Activated naive CD4-positive, alpha-beta T cell (primary cell): ENCODE data around the gene KCNK16.
A peak's percentile ranks its signal among the peaks of the same experiment; 100 is the strongest.

Source experiments
- DNase-seq, 4 experiments: peaks; one replicate each; lab custom pipeline; 2025; lab: John Stamatoyannopoulos, UW

Gene KCNK16

GRCh38 chr6:39322306-39322850, at the start of gene KCNK16:
KCNK16 (minus strand) TSS chr6:39322702; CDS start chr6:39322540, 162 bp downstream.
- no peak for DNase-seq

GRCh38 chr6:39370390-39370789, 47.9 kb upstream of the KCNK16 start:
- DNase-seq, result no peak

DNA sequence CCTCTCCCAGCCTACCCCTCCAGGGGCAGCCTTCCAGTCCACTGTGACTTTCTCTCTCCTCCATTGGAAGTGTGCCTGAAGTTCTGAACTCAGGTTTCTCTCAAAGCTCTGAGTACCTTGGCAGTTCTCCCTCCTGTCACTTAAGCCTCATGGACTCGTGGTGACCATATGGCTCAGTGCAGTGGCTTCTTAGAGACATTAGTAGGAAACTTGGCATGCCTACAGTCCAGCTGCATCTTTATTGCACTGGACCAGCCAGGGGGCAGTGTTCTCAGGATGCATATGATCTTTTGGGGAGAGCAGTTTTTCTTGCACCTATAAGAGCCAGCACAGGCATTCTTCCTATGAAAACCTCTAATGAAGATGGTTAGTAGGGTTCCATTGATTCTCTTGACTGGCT, 47.5 kb upstream of the KCNK16 start:
- no peak for DNase-seq

GRCh38 chr6:39367700-39368099, 45.2 kb upstream of the KCNK16 start:
- DNase-seq, result no peak

GRCh38 chr6:39366931-39367618, 44.6 kb upstream of the KCNK16 start:
- no peak for DNase-seq

- DNase-seq, result no peak
These were observed 43.0 kb upstream of the KCNK16 start for GRCh38 chr6:39365281-39366074.

GRCh38 chr6:39363280-39363679, 40.8 kb upstream of the KCNK16 start:
- no peak for DNase-seq

GRCh38 chr6:39362487-39362865, 40.0 kb upstream of the KCNK16 start:
- no peak for DNase-seq

DNA sequence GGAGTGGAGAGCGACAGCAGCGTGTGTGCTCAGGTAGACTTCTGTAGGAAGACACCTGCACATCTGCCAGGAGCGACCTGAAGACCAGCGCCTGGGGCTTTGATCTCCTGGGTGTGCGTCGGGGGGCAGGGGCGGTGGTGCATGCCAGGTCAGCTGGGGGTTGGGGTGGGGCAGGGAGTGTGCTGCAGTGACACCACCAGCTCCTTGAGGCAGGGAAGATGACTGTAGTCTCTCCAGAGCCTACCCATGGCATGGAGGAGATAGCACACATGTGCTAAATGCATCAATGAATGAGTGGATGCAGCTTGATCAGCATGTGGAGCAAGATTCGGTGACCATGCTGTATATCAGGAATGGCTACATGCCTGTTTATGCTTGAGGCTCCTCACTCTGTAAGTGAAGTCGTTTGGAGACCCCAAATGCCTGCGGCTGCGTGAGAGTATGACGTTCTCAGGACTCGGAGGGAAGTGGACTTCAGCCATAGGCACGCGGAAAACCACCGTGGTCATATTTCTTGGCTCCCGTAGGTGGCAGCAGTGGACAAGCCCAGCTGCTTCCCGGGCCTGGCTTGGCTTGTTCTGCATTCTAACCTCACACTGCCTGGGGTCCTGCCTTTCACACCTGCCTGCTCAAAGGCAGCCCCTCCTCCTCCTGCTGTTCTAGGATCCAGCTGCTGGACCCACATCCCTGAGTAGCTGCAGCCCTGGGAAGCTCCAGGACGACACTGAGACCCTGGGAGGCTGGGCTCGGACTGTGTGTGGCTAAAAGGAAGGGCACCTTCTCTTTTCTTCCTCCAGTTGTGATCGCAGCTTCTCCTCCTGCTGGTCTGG, 39.4 kb upstream of the KCNK16 start:
- DNase-seq, result peak in 2 of 4 experiments; percentile 5 to 9

- DNase-seq, result no peak
These were observed 37.9 kb upstream of the KCNK16 start for GRCh38 chr6:39360378-39360777.

DNA sequence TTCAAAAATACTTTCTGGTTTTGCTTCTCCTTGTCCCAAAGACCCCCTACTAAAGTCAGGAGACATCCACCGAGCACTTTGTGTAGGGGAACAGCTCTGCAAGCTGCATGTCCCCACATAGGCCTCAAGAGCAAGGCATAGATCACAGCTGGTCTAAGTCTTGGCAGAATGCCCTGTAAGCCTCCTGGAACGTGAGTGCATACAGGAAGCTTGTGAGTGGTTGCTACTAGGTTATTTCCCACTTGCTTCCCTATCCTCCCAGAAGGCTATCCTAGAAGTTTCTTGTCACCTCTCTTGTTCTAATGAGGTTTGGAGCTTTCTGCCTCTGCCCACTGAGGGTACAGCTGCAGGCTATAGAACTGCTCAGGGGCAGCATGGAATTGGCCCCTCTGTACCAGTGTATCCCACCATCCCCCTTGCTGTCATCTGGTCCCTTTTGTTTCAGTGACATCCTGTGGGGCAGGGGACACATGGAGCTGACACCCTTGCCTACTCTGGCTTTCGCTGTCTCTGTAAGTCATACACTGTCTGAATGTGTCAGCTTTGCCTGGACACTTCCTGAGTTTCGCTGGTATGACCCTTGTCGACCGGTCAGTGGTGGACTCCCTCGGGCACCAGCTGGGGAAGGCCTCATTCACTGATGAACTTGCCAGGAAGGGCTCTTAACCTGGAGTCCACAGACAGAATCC, 35.6 kb upstream of the KCNK16 start:
- DNase-seq, result no peak

DNA sequence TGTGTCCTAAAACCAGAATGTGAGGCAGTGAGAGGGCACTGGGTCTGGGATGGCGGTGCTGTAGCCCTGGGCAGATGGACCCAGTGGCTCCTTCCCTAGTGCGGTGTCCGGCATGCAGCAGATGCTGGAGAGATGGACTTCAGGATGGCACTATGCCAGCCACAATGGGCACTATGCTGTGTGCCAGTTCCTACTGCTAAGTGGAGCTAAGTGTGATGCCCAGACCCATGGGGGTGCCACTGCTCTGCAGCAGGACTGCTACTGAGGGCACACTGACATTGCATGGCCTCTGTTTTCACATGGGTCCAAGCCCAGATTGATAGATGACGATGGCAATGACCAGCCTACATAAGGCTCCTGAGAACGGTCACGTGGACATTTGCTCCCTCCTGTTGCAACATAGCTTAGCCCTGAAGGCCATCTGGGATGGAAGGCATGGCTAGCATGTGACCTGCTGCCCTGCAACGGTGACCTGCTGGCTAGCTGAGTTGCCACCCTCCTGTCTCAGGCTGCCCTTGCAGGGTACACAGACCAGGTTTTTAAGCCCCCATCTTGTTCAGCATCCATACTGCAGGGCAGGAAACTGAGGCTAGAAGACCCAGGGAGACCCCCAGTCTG, 31.3 kb upstream of the KCNK16 start:
- no peak for DNase-seq

- no peak for DNase-seq
These were observed 28.4 kb upstream of the KCNK16 start for GRCh38 chr6:39350723-39351505.

DNA sequence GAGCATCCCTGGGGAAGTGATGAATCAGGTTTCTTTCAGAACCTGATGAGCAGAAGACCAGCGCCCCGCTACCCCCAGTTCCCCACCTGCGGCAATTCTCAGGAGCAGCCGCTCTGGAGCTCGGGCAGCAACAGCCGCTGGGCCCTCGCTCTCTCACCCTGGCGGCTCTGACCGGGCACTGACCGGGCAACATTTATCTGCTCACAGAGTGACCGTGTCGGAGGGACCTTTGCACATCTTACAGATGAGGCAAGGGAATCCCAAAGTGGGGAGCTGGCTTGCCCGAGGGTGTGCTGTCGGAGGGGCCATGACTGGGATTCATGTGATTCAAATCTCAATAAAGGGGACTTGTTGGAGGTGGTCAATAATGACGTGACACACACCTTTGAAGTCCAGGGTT, 26.2 kb upstream of the KCNK16 start:
- DNase-seq, result no peak

DNA sequence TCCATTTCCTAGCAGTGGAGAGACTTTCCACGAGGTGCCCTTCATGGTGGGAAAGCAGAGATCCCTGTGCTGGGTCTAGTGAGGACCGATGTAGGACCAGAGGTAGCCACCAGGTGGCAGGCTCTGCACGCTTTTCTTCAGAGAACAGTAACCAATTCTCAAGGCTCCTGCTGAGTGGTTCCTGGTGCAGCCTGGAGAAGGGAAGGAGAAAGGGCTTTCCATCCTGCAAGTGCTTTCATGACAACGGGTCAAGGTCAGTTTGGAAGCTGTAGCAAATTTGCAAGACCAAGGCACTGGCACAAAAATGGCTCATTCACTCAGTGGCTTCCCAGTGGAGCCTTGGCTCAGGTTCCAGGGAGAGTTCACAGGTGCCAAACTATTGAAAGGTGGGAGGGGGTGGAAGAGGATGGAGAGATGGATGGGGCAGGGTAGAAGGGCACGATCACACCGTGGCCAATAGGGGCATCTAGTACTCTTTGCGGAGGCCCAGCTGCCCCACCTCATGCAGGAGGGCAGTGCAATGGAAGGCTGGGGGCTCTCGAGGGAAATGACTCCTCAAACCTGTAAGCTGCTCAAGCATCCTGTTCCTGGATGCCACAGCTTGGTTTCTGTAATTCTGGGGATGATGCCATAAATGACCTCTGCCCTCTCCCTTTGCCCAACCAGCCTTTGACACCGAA, 25.5 kb upstream of the KCNK16 start:
- DNase-seq, result peak; percentile 5 to 40 (median 24)

- DNase-seq, result no peak
These were observed 24.7 kb upstream of the KCNK16 start for GRCh38 chr6:39347206-39347605.

DNA sequence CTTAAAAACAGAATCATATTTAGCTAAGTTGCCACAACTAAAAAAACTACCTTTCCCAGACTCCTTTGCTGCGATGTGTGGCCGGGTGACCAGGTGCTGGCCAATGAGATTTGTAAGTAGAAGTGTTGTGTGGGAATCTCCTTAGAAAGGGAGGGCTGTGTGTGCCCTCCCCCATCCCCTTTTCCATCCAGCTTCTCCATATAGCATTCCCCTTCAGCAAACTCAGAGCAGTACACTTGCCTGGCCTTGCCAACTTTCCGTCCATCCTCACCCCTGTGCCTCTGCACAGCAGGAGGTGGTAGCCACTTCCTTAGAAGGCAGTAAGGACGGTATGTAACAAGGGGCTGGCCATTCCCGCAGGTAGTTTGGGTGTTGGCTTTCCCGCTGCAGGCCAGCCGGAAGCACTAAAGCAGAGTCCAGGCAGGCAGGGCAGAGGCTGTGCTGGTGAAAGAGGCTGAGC, 22.3 kb upstream of the KCNK16 start:
- DNase-seq, result no peak

DNA sequence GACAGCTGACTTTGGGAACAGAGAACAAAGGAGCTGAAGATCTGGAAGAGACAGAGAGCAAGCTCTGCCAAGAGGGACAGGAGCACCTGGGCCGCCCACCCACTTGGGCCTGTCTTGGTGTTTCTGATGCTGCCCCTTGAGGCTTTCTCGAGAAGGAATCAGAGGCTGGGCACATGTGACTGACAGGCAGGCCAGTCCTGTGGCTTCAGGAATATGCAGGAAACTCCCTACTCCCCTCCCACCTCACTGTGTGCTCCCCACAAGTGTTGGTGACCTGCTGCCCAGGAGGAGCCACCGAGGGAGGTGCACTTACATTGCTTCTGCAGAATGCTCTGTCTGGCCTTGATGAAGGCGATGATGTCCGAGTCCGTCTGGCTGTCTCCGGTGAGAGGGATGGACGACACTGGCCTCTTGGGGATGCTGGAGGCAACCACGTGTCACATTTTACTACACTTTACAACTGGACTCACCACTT, 20.9 kb upstream of the KCNK16 start:
- DNase-seq, result no peak

DNA sequence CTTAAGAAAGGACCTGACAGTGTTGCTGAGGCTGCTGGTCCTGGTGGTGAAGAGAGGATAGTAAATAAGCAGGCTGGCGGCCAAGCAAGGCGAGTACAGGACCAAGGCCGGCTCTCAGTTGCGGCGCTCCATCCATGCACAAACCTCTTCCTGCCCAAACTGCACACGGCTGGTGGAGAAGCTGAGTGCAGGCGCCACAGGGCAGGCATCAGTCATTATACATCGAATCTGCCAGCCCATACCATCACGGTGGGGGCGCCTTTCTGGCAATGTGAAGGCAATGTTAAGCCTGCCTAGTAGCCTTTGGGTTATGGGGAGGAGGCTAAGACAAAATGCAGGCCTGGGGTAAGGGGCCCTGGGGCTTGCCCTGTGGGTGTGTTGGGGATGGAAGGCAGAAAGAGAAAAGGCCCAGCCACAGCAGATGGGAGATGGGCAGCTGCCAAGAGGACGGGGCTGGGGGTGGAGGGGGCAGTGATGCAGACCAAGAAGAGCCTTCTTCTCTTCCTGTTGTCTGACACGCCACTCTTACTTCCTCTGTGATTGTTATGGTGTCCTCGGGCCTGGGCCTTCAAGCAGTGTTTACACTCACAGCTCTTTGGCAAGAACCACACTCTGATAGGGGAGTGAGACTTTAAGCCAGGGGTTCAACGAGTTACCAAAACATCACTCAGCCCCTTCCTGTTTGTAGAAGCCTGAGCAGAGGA, 20.3 kb upstream of the KCNK16 start:
- no peak for DNase-seq
